ENCODE measurements around the gene GTF2H4.

- TF ChIP-seq CTCF (IDR thresholded peaks at IDR 0.05) = no peak
- no peak for TF ChIP-seq ZFX (IDR thresholded peaks at IDR 0.05; ENCODE audit: borderline replicate concordance)
Measured at GRCh38 chr6:30955367-30956042, 47.5 kb downstream of the GTF2H4 start.

Measured in 22Rv1 (cell line).